ENCODE measurements around the gene FBXO47.

Gene FBXO47

DNA sequence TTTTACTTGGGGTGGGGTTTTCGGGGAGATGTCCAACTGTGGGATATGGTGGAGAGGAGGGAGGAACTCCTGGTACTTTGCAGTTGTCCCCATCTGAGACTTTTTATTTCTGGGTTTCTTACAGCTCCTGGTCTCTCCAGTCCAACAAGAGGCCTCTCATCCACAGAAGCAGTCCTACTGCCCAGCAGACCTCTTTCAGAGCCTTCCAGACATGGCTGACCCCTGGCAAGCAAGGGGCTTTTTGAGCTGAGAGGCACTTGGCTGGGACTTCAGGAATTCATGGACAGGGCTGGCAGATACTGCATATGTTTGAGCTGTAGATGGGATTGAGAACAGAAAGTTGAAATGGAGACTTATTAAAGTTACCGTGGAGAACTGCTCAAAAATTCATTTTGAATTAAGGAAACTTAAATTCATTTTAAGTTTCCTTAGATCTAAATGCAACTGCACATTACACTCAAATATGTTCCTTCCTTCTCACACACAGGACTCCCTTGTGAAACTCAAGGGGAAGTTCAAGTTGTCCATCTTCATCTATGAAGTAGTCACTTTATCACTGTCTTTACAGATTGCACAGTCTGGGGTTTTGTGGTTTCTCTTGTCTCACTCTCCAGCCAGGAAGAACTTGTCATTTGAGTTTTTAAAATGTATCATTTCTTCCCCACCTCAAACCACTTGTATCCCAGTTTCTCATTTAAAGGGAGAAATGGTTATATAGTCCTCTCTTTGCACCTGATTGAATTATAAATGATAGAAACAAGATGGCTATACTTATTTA lies 40.7 kb downstream of the FBXO47 start:
- CTCF ChIA-PET, result interaction anchor here (0.9 kb wide), 1 partner anchor 248 kb away, joined by 3 read pairs; no protein-coding TSS in a partner anchor
- POLR2A ChIA-PET, result no interaction called here
- no peak for TF ChIP-seq SP1 (IDR thresholded peaks at IDR 0.05)
- TF ChIP-seq FOXM1 (IDR thresholded peaks at IDR 0.05; ENCODE audit: borderline replicate concordance), result no peak
- TF ChIP-seq ZNF384 (IDR thresholded peaks at IDR 0.05), result no peak
- TF ChIP-seq FOXA1 (IDR thresholded peaks at IDR 0.05), result no peak
- TF ChIP-seq ELF4 (IDR thresholded peaks at IDR 0.05), result no peak
- no peak for TF ChIP-seq SUZ12 (IDR thresholded peaks at IDR 0.05)
- TF ChIP-seq ARNT (IDR thresholded peaks at IDR 0.05), result no peak
- TF ChIP-seq BHLHE40 (IDR thresholded peaks at IDR 0.05; ENCODE audit: borderline replicate concordance), result no peak
- TF ChIP-seq NFRKB (IDR thresholded peaks at IDR 0.05), result no peak
- no peak for TF ChIP-seq FOXK2 (IDR thresholded peaks at IDR 0.05)
- TF ChIP-seq LEF1 (IDR thresholded peaks at IDR 0.05; ENCODE audit: borderline replicate concordance), result no peak
- TF ChIP-seq HDGF (IDR thresholded peaks at IDR 0.05; ENCODE audit: borderline replicate concordance), result no peak
- TF ChIP-seq CTBP1 (IDR thresholded peaks at IDR 0.05; ENCODE audit: borderline replicate concordance), result no peak
- TF ChIP-seq, protein P1, sequence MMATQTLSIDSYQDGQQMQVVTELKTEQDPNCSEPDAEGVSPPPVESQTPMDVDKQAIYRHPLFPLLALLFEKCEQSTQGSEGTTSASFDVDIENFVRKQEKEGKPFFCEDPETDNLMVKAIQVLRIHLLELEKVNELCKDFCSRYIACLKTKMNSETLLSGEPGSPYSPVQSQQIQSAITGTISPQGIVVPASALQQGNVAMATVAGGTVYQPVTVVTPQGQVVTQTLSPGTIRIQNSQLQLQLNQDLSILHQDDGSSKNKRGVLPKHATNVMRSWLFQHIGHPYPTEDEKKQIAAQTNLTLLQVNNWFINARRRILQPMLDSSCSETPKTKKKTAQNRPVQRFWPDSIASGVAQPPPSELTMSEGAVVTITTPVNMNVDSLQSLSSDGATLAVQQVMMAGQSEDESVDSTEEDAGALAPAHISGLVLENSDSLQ (IDR thresholded peaks at IDR 0.05), result no peak
- DNase-seq (ENCODE audit: extremely low spot score), result no peak

DNA sequence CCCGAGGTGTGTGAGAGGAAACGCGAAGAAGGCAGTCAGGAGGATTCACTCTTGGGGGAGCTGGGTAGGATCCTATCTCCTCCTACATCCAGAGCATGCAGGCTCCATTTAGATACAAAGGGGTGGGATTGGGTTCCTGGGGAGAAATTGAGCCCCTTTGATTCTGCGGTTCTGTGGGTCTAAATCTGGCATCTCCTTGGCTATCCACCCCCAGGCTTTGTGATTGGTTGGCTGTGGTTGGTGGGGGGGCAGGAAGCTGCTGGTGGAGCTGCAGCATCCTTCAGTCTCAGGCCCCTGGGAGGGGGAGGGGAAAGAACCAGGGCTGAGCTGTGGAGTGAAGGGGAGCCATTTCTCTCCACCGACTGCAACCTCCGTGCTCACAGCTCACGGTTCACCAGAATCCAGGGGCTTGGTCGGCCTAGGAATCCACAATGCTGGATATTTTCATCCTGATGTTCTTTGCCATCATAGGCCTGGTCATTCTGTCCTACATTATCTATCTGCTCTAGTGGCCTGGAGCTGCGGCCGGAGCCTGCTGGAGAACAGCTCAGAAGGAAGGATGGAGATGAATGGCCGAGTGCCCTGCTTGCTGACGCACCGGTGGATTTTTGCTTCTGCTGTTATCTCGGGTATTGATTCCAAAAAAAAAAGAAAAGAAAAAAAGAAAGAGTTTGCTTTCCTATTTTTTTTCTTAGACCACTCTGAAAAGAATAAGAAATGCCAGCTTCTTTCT lies 41.8 kb downstream of the FBXO47 start, which contains the start of gene LASP1NB:
LASP1NB (plus strand) TSS at position 352 of the 733 bp plus-strand sequence.
- DNase-seq (ENCODE audit: extremely low spot score), result no peak

DNA sequence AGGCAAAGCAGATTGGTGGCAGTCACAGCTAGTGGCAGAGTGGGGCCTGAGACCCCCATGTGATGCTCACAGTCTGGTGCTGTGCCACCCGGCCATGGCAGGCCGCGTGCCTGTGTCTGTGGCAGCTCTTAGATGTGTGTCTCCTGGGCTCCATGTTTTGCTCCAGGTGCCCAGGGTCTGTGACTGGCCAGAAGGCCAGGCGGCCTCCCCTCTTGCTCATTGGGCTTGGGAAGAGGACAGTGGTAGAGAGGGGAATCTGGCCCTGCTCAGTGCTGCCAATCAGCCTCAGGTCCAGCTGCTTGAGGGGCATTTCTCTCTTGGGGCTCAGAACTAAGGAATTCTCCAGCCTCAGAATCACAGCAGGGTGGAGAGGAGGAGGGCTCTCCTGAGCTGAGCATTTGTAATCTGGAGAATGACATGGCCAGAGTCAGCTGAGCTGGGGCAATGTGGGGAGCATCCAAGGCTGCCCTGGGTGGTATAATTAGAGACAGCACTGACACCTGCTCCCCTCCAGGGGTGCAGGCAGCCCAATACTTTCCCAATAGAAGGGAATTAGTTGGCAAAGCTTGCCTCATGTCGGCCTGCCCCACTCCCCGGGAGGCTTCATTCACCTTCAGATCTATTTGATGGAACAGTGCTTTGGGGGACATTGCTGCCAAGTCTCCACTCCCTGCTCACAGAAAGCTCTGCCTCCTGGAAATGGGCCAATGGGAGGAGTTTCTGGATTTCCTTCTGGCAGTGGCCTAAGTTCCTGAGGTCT lies 44.5 kb downstream of the FBXO47 start:
- TF ChIP-seq, protein P1 (IDR thresholded peaks at IDR 0.05), result no peak
- TF ChIP-seq SP1 (IDR thresholded peaks at IDR 0.05), result no peak
- TF ChIP-seq FOXK2 (IDR thresholded peaks at IDR 0.05), result no peak
- TF ChIP-seq LEF1 (IDR thresholded peaks at IDR 0.05; ENCODE audit: borderline replicate concordance), result no peak
- TF ChIP-seq L3MBTL2 (conservative IDR thresholded peaks at IDR 0.05), result no peak
- no peak for TF ChIP-seq ARNT (IDR thresholded peaks at IDR 0.05)
- TF ChIP-seq FOXA1 (IDR thresholded peaks at IDR 0.05), result no peak
- TF ChIP-seq CTBP1 (IDR thresholded peaks at IDR 0.05; ENCODE audit: borderline replicate concordance), result no peak
- TF ChIP-seq SUZ12 (IDR thresholded peaks at IDR 0.05), result no peak
- no peak for TF ChIP-seq HDGF (IDR thresholded peaks at IDR 0.05; ENCODE audit: borderline replicate concordance)
- no peak for TF ChIP-seq FOXM1 (IDR thresholded peaks at IDR 0.05; ENCODE audit: borderline replicate concordance)
- no peak for TF ChIP-seq TARDBP (IDR thresholded peaks at IDR 0.05)
- no peak for TF ChIP-seq ELF4 (IDR thresholded peaks at IDR 0.05)
- TF ChIP-seq ZNF384 (IDR thresholded peaks at IDR 0.05), result no peak
- no peak for TF ChIP-seq NFRKB (IDR thresholded peaks at IDR 0.05)
- TF ChIP-seq BHLHE40 (IDR thresholded peaks at IDR 0.05; ENCODE audit: borderline replicate concordance), result no peak
- ChIA-PET CTCF (interaction anchor here (0.7 kb wide), 1 partner anchor 253 kb away, joined by 3 read pairs; no protein-coding TSS in a partner anchor), POLR2A (interaction anchor here (0.9 to 1.2 kb wide), 2 partner anchors 54 to 60 kb away, joined by 3 read pairs; no protein-coding TSS in a partner anchor)
- no peak for DNase-seq (ENCODE audit: extremely low spot score)

More for the DNA sequence above, 41.8 kb downstream of the FBXO47 start, which contains the start of gene LASP1NB:
- ChIA-PET POLR2A (interaction anchor here (1.1 kb wide), 1 partner anchor 71 kb away, joined by 4 read pairs; no protein-coding TSS in a partner anchor), CTCF (interaction anchor here (0.6 to 1.2 kb wide), 4 partner anchors 13 to 249 kb away, joined by 3 to 5 read pairs (median 3); no protein-coding TSS in a partner anchor)
- no peak for TF ChIP-seq NFRKB (IDR thresholded peaks at IDR 0.05)
- TF ChIP-seq, protein P1 (IDR thresholded peaks at IDR 0.05), result no peak
- TF ChIP-seq BHLHE40 (IDR thresholded peaks at IDR 0.05; ENCODE audit: borderline replicate concordance), result no peak
- TF ChIP-seq FOXA1 (IDR thresholded peaks at IDR 0.05), result no peak
- no peak for TF ChIP-seq FOXM1 (IDR thresholded peaks at IDR 0.05; ENCODE audit: borderline replicate concordance)
- no peak for TF ChIP-seq FOXK2 (IDR thresholded peaks at IDR 0.05)
- no peak for TF ChIP-seq L3MBTL2 (conservative IDR thresholded peaks at IDR 0.05)
- TF ChIP-seq TARDBP (IDR thresholded peaks at IDR 0.05), result no peak
- TF ChIP-seq LEF1 (IDR thresholded peaks at IDR 0.05; ENCODE audit: borderline replicate concordance), result no peak
- TF ChIP-seq ARNT (IDR thresholded peaks at IDR 0.05), result no peak
- no peak for TF ChIP-seq CTBP1 (IDR thresholded peaks at IDR 0.05; ENCODE audit: borderline replicate concordance)
- no peak for TF ChIP-seq HDGF (IDR thresholded peaks at IDR 0.05; ENCODE audit: borderline replicate concordance)
- TF ChIP-seq SP1 (IDR thresholded peaks at IDR 0.05), result no peak

DNA sequence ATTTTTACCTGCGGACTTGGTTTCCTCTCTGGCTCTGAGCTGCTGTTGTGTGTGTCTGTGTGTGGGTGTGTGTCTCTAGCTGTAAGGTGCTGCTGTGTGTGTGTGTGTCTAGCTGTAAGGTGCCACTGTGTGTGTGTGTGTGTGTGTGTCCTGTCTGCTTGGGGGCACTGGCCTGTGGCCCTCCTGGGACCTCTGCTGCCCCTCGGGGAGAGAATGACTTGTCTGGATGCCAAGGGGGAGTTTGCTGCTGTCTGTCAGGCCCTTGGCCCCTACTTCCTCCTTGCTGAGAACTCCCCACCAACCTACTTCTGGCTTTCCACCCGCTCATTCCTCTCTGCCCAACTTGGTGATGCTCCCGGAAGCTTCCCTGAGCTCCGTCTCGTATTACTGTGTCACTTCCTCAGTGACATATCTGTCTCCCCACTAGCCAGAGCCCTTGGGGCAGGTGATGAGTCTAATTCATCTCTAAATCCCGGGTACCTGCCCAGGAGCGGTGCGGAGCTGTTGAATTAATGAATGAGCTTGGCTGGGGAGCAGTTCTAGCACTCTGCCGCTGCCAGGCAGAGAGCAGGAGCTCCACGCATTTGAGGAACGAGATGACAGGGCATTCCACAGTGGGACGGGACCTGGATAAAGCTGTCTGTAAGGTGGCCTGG lies 45.3 kb downstream of the FBXO47 start:
- CTCF ChIA-PET, result no interaction called here
- DNase-seq (ENCODE audit: extremely low spot score), result no peak
- TF ChIP-seq SUZ12 (IDR thresholded peaks at IDR 0.05), result no peak
- TF ChIP-seq L3MBTL2 (conservative IDR thresholded peaks at IDR 0.05), result no peak
- TF ChIP-seq, protein P1 (IDR thresholded peaks at IDR 0.05), result no peak
- TF ChIP-seq SP1 (IDR thresholded peaks at IDR 0.05), result no peak
- no peak for TF ChIP-seq ELF4 (IDR thresholded peaks at IDR 0.05)
- no peak for TF ChIP-seq TARDBP (IDR thresholded peaks at IDR 0.05)
- no peak for TF ChIP-seq FOXK2 (IDR thresholded peaks at IDR 0.05)
- no peak for TF ChIP-seq LEF1 (IDR thresholded peaks at IDR 0.05; ENCODE audit: borderline replicate concordance)
- TF ChIP-seq ARNT (IDR thresholded peaks at IDR 0.05), result no peak
- POLR2A ChIA-PET, result interaction anchor here (0.9 to 1.2 kb wide), 2 partner anchors 53 to 61 kb away, joined by 3 read pairs; no protein-coding TSS in a partner anchor

Data from HEK293T (cell line).